ENCODE measurements around the gene YJEFN3.

GRCh38 chr19:19491321-19492025, 37.2 kb upstream of the YJEFN3 start:
- TF ChIP-seq EZH2 (IDR thresholded peaks at IDR 0.05; ENCODE audit: low read depth) (no peak), CTCF (conservative IDR thresholded peaks at IDR 0.05) (no peak)

Measured in PC-9 (cell line).